Prostate gland (tissue), 2 donors: ENCODE data around the gene H19. TPM values are rescaled to one million over a fixed set of nuclear protein-coding genes. Genes with fewer than 3 reads are reported as not detected.

Experiments used
- DNase-seq: peaks from one replicate; pipeline ENCODE4 v3.0.0-alpha.2; 2019; ENCODE audit warnings: low spot score
- H3K27ac ChIP-seq, 2 donors: fragments of 200-600 bp; sonication (generic); 2 replicates each; pipeline ENCODE4 v1.5.1; 2017 to 2019
- H3K27me3 ChIP-seq: fragments of 200-600 bp; sonication (generic); replicated peaks from 2 replicates; pipeline ENCODE4 v1.5.1; 2019; ENCODE audit not compliant: insufficient read depth
- H3K36me3 ChIP-seq, 2 donors: fragments of 200-600 bp; sonication (generic); 1 replicate in 1 of 2; 2 replicates in 1 of 2; pipeline versions ENCODE4 v1.5.1 to v1.8.1; 2017 to 2019
- H3K4me1 ChIP-seq: fragments of 200-600 bp; sonication (generic); replicated peaks from 2 replicates; pipeline ENCODE4 v1.5.1; 2019
- H3K4me3 ChIP-seq, 2 donors: fragments of 200-600 bp; sonication (generic); 2 replicates each; pipeline ENCODE4 v1.5.1; 2017 to 2019
- H3K9me3 ChIP-seq: fragments of 200-600 bp; sonication (generic); 2 replicates; pipeline ENCODE4 v1.5.1; 2017
- POLR2A ChIP-seq: fragments of 450-650 bp; IDR thresholded peaks from one replicate; pipeline ENCODE4 v1.6.1; 2016; ENCODE audit warnings: antibody characterized with exemption, mild to moderate bottlenecking
- POLR2AphosphoS5 ChIP-seq: sonication (generic); formaldehyde crosslinking; IDR thresholded peaks from one replicate; pipeline ENCODE4 v1.6.1; 2017; ENCODE audit warnings: antibody characterized with exemption
- WGBS: methylation state at CpG from one replicate; pipeline ENCODE4 v1.1.5; 2018; 5-methylcytosine and 5-hydroxymethylcytosine counted together
- intact Hi-C: fragments of 100-400 bp; cut with DNase I; formaldehyde crosslinking; loops from one replicate; pipeline ENCODE4 v1.14.2; 2022
- total RNA-seq, 2 donors: library from RNA; depleted of rRNA; stranded (reverse); fragments of >200 nt; gene quantifications; one replicate each; pipeline ENCODE4 v1.1.0, GENCODE V29; 2016
- TF ChIP-seq, protein P1 (sequence below), 4 experiments: fragments of 200-600 bp in 2 of 4; fragments of 450-650 bp in 2 of 4; sonication (generic) in 2 of 4; IDR thresholded peaks; 1 replicate in 3 of 4; 2 replicates in 1 of 4; pipeline ENCODE4 v1.5.1; 2016 to 2019; ENCODE audit warnings: antibody characterized with exemption in 4 of 4, mild to moderate bottlenecking in 2 of 4, moderate library complexity in 2 of 4

Gene H19
- total RNA-seq, 2 donors from 2014 or later, result 126 to 163 TPM

DNA sequence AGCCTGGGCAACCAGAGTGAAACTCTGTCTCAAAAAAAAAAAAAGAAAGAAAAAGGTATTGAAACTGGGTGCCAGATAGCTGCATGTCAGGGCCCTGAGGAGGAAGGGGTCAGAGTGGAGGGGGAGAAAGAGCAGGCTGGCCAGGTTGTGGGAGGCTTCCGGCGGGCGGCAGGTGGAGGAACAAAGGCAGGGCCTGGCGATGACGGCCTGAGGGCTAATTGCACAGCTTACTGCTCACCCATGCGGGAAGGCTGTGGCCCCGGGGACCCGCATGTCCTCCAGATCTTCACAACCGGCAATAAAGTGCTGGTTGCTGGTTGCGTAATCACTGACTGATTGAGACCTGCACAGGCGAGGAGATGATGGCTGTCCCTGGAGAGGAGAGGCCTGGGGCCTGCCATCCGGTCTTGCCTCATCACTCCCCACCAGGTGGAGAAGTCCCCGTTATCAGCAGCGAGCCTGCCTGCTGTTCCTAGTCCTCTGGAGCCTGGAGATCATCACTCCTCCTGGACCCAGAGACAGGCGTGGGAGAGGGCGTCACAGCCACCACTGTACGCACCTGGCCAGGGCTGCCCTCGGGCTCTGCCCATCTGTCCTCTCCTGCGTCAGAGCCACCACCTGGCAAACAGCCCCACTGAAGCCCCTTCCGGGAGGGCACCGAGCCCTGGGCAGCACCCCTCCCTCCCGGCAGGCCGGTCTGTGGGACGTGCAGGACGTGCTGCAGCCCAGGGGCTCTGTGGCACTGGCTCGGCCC is 18.7 kb downstream of the H19 start:
- Histone ChIP-seq H3K27me3 (no peaks in the 10 kb centered on the region), H3K36me3 (no peaks in the 10 kb centered on the region), H3K27ac (no peak overlapping the region), H3K4me1 (no peaks in the 10 kb centered on the region), H3K9me3 (no peaks in the 10 kb centered on the region), H3K4me3 (no peak overlapping the region)
- no peak for TF ChIP-seq POLR2AphosphoS5
- TF ChIP-seq, protein P1, sequence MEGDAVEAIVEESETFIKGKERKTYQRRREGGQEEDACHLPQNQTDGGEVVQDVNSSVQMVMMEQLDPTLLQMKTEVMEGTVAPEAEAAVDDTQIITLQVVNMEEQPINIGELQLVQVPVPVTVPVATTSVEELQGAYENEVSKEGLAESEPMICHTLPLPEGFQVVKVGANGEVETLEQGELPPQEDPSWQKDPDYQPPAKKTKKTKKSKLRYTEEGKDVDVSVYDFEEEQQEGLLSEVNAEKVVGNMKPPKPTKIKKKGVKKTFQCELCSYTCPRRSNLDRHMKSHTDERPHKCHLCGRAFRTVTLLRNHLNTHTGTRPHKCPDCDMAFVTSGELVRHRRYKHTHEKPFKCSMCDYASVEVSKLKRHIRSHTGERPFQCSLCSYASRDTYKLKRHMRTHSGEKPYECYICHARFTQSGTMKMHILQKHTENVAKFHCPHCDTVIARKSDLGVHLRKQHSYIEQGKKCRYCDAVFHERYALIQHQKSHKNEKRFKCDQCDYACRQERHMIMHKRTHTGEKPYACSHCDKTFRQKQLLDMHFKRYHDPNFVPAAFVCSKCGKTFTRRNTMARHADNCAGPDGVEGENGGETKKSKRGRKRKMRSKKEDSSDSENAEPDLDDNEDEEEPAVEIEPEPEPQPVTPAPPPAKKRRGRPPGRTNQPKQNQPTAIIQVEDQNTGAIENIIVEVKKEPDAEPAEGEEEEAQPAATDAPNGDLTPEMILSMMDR (IDR thresholded peaks at IDR 0.05), result no peak
- TF ChIP-seq POLR2A, result no peak
- intact Hi-C loops, result no loop called here
- WGBS, result no CpG with 5 or more reads among the region's 26 CpGs
- DNase-seq, result no peak

DNA sequence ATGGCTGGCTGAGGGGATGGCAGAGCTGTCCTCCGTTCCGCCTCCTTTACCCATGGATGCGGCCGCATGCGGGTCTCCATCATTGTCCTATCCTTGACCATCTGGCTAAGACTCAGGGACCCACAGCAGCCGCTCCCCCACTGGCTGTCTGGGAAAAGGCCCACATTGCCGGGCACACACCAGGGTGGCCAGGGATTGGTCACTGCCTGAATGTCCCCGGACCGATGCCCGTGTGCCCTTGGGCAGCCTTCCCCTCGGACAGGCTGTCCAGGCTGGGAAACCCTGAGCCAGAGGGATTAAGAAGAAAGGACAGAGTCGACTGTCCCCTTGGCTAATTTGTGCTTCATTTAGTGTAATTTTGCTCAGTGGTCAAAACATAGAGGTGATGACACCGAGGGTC is 22.5 kb downstream of the H19 start:
- WGBS, result no CpG with 5 or more reads among the region's 13 CpGs
- TF ChIP-seq POLR2AphosphoS5 (no peak), POLR2A (no peak)
- TF ChIP-seq, protein P1 (IDR thresholded peaks at IDR 0.05), result no peak
- H3K27me3 ChIP-seq, result no peaks in the 10 kb centered on the region
- intact Hi-C loops, result no loop called here
- DNase-seq, result no peak
- no peak overlapping the region for H3K4me3 ChIP-seq
- H3K27ac ChIP-seq, result no peak overlapping the region
- H3K36me3 ChIP-seq, result no peaks in the 10 kb centered on the region
- H3K9me3 ChIP-seq, result no peaks in the 10 kb centered on the region
- no peaks in the 10 kb centered on the region for H3K4me1 ChIP-seq

DNA sequence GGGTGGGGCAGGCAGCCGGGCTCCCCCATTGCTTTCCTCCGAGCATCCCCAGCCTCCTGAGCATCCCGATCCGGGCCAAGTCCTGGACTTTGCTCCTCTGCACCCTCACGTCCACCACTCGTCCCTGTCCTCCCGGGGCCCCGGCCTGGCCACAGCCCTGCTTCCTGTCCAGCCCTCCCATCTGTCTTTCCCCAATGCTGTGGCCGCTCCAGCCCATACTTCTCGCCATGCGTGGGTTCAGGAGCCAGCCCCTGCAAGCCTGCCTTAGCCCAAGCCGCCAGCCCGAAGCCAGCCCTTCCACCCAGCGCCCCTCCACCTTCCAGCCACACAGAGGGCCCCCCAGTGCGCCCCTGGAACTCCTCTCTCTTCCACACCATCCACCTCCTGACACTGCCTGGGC is 26.7 kb downstream of the H19 start:
- TF ChIP-seq, protein P1 (IDR thresholded peaks at IDR 0.05), result no peak
- no peak for TF ChIP-seq POLR2AphosphoS5
- no peak for TF ChIP-seq POLR2A
- H3K9me3 ChIP-seq, result no peaks in the 10 kb centered on the region
- H3K27me3 ChIP-seq, result no peaks in the 10 kb centered on the region
- WGBS, result 88% methylated on average over 13 of the region's 15 CpGs
- no peak for DNase-seq
- H3K27ac ChIP-seq, result no peak overlapping the region
- no peak overlapping the region for H3K4me3 ChIP-seq
- no peaks in the 10 kb centered on the region for H3K36me3 ChIP-seq
- intact Hi-C loops, result no loop called here
- H3K4me1 ChIP-seq, result no peaks in the 10 kb centered on the region

DNA sequence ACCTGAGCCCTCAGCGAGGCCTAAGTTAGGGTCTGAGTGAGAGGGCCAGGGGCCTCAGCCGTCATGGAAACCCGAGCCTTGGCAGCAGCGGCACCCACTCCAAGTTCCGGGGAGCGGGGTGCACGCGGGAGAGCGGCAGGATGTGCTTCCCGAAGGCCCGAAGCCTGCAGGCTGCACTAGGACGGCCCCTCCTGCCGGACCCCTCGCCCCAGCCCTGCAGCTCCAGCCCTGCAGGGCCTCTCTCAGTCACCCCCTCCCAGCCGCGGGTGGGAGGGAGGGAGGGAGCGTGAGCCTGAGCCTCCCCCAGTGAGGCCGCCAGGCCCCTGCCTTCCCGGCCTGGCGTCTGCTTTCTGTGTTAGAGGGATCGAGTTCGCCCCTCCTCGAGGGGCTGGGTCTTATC is 27.9 kb downstream of the H19 start:
- Histone ChIP-seq H3K9me3 (no peaks in the 10 kb centered on the region), H3K27me3 (no peaks in the 10 kb centered on the region), H3K27ac (no peak overlapping the region), H3K4me1 (no peaks in the 10 kb centered on the region), H3K4me3 (no peak overlapping the region), H3K36me3 (no peaks in the 10 kb centered on the region)
- intact Hi-C loops, result no loop called here
- DNase-seq, result no peak
- no peak for TF ChIP-seq POLR2A
- TF ChIP-seq, protein P1 (IDR thresholded peaks at IDR 0.05), result no peak
- no peak for TF ChIP-seq POLR2AphosphoS5
- no CpG with 5 or more reads among the region's 23 CpGs for WGBS

DNA sequence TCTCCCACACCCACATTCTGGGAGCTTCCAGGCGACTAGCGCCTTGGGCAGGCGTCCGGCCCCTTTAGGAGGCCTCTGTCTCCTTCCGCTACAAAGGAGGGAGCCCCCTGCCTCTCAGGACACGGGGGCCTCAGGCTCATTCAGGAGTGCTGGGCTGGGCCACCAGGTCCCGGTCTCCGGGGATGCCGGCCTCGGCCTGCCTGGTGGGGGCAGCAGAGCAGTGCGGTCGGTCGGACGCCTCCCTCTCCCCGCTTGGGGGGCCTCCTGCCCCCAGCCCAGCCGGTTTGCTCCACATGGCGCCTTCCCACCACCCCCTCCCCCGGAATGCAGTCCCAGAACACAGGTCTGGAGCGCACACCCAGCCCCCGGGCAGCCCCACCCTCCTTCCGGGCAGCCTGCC is 28.6 kb downstream of the H19 start:
- no peaks in the 10 kb centered on the region for H3K36me3 ChIP-seq
- H3K27ac ChIP-seq, result no peak overlapping the region
- no CpG with 5 or more reads among the region's 21 CpGs for WGBS
- H3K4me3 ChIP-seq, result no peak overlapping the region
- H3K4me1 ChIP-seq, result no peaks in the 10 kb centered on the region
- no peaks in the 10 kb centered on the region for H3K27me3 ChIP-seq
- TF ChIP-seq, protein P1 (IDR thresholded peaks at IDR 0.05), result no peak
- TF ChIP-seq POLR2AphosphoS5 (no peak), POLR2A (no peak)
- H3K9me3 ChIP-seq, result no peaks in the 10 kb centered on the region
- intact Hi-C loops, result no loop called here
- DNase-seq, result no peak
